NCI-H2081 treated with DMSO at 0.1 percent for 48 hours (cell line): Measurements from ENCODE around the gene PHF21B.
"Not testable (repeated sequence)": the region's sequence is repeated elsewhere in the genome, so short reads cannot be mapped to it uniquely, and the experiment has no call there.

ENCODE experiments used
- DNase-seq: peaks from one replicate; lab custom pipeline; 2025; lab: John Stamatoyannopoulos, UW

PHF21B gene

DNA sequence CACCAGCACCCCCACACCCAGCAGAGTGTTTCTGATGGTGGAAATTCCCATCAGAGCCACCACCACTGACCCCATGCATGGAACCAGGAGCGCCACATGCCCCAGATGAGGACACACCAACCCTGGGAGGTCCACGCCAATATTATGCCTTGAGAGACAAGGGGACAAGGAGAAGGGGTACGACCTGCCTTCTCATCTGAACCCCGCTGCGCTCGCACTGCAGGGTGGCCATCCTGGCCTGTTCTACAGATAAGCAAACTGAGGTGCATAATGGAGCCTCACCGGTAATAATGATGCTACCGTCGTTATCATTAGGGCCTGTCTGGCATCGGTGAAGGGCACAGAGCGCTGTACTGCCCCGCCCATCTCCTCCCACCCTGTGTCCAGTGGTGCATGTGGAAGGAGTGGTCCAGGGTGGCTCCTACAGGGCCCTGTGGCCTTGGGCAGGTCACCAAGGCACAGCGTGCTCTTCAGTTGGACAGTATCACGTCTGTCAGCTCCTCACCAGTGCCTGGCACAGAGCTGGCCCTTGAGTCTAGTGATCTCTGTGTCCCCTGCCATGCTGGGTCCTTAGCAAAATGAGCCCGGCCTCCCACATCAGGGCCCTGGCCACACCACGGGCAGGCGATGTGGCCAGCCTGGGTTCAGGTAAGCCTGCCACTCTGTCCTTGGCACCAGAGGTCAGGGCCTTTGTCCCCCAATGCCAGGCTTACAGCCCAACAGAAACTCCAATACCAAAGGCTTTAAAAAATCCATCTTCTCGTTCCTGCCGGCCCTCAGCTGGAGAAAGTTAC, 92.2 kb downstream of the PHF21B start:
- no peak for DNase-seq

DNA sequence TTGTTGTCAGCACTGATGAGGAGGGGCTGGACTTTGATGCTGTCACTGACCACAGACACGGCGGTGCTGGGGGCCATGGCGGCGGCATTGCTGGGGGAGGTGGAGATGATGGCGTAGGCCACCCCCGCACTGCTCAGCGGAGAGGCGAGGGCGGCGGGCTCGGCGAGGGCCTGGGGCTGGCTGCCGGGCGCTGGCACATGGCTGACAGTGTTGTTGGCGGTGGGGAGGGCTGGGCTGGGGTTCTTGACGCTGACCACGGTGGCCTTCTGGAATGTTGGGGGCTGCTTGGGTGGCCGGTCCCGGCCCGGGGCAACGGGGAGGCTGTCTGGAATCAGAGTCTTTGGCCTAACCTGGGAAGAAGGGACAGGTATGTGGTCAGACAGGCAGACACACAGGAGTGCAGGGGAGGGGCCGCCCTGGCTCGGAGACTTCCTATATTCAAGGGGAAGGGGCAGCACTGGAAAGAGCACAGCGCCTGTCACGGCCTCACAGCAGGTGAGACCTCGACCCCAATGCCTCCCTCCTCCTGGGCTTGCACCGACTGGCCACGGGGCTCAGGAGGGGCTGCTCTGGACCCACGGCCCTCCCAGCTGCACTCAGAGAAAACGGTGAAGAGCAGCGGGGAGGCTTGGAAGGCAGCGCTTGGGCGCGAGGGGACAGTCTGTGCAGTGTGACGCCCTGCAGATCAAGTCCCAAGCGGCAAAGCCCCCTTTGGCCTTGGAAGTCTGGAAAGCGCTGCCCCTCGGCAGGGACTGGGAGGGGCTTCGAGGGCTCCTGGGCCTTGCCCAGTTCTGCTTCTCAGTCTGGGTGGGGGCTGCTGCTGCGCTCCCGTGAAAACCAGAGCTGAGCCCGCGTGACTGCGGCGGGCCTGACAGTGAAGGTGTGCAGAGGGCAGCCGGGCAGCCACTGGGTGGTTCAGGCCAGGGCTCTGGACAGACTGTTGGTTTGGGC, 93.2 kb downstream of the PHF21B start:
- no peak for DNase-seq

DNA sequence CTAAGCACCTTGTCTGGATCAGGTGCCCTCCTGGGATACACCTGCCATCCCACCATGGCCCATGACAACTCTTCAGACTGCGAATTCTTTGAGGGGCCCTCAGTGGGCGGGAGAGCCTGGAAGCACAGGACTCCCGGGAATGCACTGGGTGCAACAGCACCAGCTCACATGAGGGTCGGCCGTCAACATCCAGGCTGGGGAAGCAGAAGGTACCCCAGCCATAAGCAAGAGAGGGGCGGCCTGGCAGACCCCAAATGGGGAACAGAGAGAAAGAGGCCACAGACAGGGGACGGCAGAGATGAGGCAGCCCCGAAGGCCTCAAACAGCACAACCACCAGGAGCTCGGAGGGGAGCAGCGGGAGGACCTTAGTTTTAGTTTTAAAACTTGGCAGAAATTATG, 94.4 kb downstream of the PHF21B start:
- no peak for DNase-seq

DNA sequence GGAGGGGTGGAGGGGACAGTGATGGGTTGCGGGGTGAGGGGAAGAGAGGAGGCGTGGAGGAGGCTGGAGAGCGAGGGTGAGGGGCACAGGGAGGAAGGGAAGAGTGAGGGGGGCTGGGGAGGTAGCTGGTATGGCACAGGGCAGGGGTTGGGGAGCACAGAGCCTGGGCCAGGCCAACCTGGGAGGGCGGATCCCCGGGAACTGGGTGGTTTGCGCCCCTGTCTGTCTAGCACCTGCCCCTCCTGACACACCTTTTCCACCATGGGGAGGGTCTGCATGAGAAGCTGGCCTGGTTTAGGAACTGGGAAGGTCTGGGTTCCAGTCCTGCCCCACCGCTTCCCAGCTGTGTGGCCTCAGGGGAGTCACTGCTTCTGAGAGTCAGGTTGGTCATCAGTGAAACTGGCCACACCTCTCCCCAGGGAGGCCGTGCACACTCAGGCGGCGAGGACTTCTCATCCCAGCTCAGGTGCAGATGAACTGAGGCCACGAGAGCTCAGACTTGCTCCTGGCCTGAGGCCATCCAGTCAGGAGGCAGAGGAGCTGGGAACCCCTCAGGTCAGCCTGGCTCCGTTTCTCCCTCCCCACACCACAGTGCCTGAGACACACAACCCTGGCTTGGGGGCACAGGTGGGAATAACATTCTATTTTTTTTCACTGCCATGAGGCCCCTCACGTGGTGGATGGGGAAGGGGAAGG, 95.6 kb downstream of the PHF21B start:
- DNase-seq = no peak

DNA sequence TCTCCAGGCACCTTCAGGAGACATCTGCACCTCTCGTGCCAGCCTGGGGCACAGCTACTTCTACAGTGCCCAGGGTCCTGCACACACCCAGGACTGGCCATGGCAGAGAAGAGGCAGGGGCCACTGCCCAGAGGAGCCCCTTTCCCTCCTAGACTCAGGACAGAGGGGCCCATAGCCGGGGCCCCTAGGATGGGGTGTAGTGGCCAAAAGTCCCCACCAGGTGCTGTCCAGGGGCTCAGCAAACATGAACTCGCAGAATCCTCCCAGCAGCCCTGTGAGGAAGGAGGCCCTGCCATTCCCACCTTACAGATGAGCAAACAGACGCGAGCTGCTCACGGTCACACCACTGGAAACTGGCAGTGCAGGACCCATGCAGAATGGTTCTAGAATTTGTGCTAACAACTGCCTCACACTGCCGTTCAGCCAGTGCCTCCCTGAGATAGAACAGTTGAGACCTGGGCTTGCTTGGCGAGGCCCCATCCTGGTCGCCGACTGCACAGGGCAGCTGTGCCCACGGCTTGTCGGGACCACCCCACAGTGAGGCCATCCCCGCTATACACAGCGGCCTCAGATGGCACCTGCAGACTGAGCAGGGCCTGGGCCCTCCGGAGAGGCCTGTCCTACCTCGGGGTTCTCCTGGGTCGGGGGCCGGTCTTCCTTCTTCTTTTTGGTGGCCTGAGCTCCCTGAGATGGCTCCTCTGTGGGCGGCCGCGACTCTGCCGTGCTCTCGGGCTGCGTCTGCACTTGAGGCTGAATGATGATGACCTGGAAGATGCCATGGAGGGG, 96.4 kb downstream of the PHF21B start:
- DNase-seq = no peak

DNA sequence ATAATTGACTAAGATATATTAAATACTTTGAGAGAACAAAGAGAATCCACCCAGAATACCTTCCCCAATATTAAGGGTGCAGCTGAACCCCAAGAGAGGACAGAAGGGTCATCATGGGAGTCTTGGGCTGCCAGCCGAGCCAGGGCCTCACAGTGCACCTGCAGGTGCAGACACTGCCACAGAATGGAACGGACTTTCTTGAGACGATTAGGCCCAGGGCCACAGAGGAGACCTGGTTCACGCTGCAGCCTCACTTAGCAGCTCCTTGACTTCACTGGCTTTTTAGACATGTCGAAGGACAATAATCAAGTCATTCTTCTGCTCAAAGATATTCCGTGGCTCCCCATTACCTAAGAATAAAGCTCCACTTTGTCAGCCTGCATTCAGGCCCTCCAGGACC, 100.6 kb downstream of the PHF21B start:
- no peak for DNase-seq

DNA sequence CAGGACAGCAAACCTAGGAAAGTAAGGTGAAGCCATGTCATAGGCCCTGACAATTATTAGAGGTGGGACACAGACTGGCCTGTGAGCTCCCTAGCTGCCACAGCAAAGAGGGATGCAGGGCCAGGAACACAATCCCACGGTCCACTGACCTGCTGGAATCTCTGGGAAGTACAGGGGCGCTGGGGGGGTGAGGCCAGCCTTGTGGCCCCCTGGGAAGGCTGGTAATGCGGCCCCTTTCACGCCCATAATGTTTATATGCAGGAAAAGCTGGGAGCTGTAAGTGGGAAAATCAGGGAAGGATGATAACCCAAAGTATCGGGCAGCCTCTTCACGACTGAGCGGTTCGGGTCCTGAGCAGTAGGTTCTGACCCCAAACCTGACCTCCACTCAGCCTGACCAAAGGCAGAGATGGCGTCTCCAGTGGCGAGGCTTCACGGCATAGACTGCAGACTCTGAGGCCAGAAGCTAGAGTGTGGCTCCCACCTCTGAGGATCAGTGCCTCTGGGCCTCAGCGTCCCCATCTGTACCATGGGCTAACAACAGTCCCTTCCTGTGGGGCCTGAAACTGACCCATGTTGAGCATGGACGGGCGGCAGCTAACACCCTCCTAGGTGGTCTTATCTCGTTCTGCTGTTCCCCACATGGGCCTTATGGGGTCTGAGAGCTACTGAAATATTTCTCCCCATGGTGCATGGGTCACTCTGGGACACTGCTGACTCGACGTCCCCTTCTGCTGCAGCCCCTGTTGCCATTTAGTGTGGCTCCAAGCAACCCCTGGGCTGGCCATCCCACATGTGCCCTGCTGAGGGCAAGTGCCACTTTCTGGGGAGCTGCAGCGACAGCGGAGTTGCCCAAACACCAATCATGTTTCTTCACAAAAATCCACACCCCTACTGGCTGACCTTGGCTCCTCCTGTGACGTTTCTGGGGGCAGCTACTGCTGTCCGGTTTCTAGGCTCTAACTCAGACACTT, 101.8 kb downstream of the PHF21B start:
- no peak for DNase-seq

DNA sequence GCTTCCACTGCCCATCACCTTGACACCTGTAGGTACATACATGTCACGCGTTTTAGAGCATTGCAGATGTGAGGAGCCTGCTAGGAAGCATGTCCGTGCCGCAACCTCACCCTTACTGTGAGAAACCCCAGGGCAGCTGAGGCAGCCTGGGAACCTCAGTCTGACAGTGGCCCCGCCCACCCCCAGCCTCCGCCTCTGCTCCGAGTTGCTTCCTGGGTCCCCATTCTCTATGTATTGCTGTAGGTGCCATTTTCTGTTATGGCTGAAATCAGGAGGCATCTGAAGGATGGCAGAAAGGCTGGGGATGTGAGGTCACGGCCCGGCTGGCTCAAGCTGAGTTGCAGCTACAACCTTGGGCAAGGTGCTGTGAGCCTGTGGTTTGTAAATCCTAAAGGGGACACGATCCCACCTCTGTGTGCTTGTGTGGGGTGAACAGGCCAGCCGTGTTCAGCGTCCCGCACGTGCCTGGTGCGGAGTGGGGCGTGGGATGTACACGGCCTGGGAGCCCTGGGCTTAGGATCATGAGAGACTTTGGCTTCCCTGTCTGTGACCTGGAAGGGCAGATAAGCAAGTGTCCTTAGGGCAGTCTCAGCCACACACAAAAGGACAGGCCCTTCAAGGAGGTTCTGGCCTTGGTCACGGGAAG, 102.7 kb downstream of the PHF21B start:
- no peak for DNase-seq

DNA sequence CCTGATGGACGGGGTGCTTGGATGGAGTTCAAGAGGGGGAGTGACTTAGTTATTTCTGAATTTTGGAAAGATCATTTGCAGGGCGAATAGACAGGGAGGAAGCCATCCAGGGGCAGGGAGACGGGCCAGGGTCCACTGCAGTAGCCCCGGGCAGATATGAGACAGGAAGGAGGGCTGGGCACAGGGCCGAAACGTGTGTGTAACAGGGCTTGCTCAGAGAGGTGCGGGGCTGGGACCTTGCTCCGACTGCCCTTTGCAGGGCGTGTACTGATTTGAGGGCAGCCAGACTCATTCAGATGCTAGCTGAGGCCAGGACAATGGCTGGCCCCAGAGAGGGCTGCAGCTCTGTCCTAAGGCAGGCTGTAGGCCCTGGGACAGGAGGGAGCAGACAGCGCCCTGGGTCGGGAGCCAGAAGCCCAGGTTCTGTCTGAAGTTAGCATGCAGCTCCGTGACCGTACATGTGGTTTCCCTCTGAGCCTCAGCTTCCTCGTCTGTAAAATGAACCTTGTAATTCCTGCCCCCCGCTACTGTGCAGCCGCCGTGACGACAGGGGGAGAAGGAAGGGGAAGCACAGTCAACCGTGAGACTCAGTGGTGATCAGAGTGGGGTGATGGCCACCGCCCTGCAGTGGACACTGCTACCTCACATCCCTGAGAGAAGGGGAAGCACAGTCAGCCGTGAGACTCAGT, 103.4 kb downstream of the PHF21B start:
- no peak for DNase-seq

DNA sequence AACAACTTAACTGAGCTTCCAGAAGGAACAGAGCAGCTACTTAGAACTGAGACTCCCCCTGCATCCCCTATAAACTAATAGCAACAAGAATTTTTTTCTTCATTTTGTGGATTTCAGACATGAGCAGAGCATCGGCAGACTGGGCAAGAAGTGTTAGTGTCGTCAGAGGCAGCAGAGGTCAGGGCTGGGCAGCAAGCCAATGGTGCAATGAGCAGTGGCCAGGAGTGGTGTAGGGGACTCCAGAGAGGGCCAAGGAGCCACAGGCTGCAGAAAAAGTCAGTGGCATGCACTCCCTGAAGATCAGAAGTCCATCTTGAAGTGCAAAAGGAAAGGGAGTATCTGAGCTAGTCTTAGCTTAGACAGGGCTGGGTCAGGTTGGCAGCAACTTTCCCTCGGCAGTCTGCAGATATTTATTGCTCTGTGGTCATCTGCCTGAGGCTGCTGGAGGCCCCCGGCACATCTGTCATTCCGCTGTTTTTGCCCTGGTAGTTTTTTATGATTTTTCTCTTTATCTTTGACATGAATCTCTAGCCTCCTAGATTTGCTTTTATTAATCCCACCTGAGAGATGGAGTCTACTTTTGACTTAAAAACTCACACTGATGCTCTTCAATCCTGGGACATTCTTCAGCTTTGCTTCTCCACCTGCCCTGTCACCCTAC, 105.2 kb downstream of the PHF21B start:
- DNase-seq = not testable (repeated sequence)

DNA sequence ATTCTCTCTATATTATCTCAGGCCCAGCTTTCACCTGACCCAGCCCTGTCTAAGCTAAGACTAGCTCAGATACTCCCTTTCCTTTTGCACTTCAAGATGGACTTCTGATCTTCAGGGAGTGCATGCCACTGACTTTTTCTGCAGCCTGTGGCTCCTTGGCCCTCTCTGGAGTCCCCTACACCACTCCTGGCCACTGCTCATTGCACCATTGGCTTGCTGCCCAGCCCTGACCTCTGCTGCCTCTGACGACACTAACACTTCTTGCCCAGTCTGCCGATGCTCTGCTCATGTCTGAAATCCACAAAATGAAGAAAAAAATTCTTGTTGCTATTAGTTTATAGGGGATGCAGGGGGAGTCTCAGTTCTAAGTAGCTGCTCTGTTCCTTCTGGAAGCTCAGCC, 106.6 kb downstream of the PHF21B start:
- not testable (repeated sequence) for DNase-seq

DNA sequence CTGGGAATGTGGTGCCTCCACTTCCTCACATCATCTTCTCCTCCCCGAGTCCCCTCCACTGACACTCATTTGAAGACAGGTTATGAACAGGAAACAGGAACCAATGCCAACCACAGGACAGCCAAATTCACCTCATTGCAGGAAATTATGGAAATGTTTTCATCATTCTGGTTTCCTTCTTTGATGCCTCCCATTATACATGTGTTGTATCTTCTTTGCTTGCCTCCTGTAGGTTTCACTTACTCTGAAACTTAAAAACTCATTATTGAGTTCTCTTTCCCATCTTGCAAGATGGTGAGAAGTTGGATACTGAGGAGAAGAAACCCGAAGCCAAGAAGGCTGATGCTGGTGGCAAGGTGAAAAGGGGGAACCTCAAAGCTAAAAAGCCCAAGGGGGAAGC, 108.5 kb downstream of the PHF21B start:
- no peak for DNase-seq

DNA sequence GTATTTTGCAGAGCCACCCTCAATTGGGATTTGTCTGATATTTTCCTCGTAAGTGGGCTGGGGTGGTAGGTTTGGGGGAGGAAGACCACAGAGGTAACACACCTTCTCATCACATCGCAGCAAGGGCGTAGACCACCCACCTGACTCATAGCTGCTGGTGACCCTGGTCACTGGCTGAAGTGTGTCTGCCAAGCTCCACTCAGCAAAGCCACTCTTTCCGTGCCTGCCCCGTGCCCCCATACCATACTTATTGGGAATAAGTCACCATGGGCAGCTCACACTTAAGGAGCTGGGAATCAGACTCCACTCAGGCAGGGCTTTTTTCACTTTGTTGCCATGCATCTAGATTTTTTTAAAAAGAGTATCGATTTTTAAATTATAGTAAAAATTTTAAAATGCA, 111.6 kb downstream of the PHF21B start:
- DNase-seq = no peak

DNA sequence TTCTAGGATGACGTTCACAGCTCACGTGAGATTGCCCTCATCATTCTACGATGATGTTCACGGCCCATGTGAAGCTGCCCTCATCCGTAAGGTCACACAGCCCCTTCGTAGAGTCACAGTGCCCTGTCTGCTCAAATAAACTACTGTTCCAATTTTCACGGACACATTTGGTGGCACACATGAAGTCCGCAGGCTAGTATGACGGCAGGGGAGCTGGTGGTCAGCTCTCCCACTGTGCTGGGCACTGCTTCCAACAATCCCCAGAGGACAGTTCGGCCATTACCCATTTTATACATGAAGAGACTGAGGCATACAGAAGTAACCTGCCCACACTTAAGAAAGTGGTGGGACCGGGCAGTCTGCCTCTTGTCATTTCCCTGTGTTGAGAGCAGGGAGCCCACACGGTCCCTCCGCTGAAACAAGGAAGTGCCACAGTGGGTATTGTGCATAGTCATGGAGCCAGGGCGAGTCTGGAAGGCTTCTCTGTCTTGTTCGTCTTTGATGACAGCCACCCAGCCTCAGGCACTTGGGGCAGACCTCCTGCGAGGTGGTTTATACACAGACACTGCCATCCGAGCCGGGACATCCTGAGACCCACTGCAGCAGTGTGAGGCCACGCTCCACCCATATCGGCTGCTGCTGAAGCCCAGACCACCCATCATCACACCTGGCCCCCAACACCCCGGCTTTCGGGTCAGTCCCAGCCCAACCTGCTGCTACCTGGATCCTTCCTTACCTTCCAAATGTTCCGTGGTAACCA, 114.3 kb downstream of the PHF21B start:
- DNase-seq = no peak

DNA sequence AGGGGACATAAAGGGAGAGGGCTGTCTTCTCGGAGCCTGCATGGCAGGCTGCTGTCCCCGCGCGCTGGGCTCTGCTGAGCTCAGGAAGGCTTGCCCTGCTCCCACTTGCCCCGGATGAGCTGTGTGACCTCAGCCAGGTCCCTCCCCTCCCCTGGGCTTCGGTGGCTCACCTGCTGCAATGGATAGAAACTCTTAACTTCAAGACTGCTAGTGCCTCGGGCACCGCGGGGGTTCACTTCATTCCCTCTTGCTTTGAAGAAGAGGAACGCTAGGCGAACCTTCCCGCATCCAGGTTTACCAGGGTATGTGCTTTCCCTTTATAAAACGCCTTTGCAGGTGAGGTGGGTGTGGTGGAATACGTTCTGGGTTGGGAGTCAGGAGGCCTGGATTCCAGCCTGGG, 115.0 kb downstream of the PHF21B start:
- DNase-seq = no peak

DNA sequence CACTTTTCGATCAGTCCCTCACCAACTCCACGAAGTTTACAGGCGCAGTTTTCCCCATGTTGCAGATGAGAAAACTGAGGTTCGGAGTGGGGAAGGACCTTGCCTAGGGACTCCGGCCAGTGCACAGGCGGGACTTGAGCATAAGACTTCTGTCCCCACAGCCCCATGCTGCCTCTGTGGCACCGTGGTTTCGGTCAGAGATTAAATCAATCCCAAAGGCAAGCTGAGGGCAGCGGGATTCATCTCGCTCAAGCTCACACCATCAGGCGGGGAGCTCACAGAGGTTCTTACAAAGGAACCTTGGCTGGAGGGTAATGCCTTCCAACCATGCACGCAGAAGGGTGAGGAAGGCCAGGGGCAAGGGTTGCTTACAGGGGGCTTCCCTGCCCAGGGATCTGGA, 115.5 kb downstream of the PHF21B start:
- no peak for DNase-seq

DNA sequence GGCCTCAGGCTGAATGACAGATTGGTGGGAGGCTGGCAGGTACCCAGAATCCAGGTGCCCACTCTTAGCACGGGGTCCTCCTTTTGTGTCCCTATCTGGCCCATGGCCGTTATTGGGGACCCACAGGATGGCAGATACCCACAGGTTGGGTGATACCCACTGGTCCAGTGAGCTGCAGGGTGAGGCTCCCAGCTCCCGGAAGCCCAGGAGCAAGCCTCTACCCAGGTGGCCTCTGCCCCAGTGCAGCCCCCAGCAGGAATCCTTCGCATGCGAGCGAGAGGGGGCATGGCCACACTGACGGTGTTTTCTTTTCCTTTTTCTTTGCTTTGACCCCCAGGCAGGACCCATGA, 116.1 kb downstream of the PHF21B start:
- no peak for DNase-seq
